MM.1S (cell line): Measurements from ENCODE around the gene POPDC3.

Source experiments
- DNase-seq: peaks from one replicate; pipeline ENCODE4 v3.0.0-alpha.2; 2015
- H2AFZ ChIP-seq: fragments of 300-600 bp; sonication (generic); 2 replicates; pipeline ENCODE4 v1.6.0; 2016; ENCODE audit warnings: antibody characterized with exemption, low read length
- H3F3A ChIP-seq: fragments of 300-600 bp; sonication (generic); 2 replicates; pipeline ENCODE4 v1.6.1; 2016; ENCODE audit warnings: mild to moderate bottlenecking, antibody characterized with exemption, low read length, moderate library complexity, mixed read lengths; ENCODE audit not compliant: insufficient read depth
- H3K27ac ChIP-seq: fragments of 300-600 bp; sonication (generic); 2 replicates; pipeline ENCODE4 v1.5.1; 2016; ENCODE audit warnings: mild to moderate bottlenecking, low read length
- H3K27me3 ChIP-seq: fragments of 300-600 bp; sonication (generic); replicated peaks from 2 replicates; pipeline ENCODE4 v1.6.0; 2016; ENCODE audit warnings: low read length; ENCODE audit not compliant: insufficient read depth
- H3K36me3 ChIP-seq: fragments of 300-600 bp; sonication (generic); replicated peaks from 2 replicates; pipeline ENCODE4 v1.6.1; 2016; ENCODE audit warnings: mild to moderate bottlenecking, low read length, mixed read lengths; ENCODE audit not compliant: insufficient read depth
- H3K4me1 ChIP-seq: fragments of 300-600 bp; sonication (generic); 2 replicates; pipeline ENCODE4 v1.6.1; 2016; ENCODE audit warnings: low read length, mixed read lengths
- H3K4me2 ChIP-seq: fragments of 300-600 bp; sonication (generic); 2 replicates; pipeline ENCODE4 v1.6.0; 2016; ENCODE audit warnings: low read depth, low read length
- H3K4me3 ChIP-seq: fragments of 300-600 bp; sonication (generic); 2 replicates; pipeline ENCODE4 v1.5.1; 2016; ENCODE audit warnings: low read length, mixed read lengths
- H3K79me2 ChIP-seq: fragments of 300-600 bp; sonication (generic); 2 replicates; pipeline ENCODE4 v1.6.1; 2016; ENCODE audit warnings: mixed run types, low read length, mixed read lengths
- H3K9ac ChIP-seq: fragments of 300-600 bp; sonication (generic); 2 replicates; pipeline ENCODE4 v1.6.1; 2016; ENCODE audit warnings: low read length, mixed read lengths
- H3K9me2 ChIP-seq: fragments of 300-600 bp; sonication (generic); replicated peaks from 2 replicates; pipeline ENCODE4 v1.6.1; 2016; ENCODE audit warnings: mild to moderate bottlenecking, low read length, mixed read lengths; ENCODE audit not compliant: insufficient read depth
- H3K9me3 ChIP-seq: fragments of 300-600 bp; sonication (generic); replicated peaks from 2 replicates; pipeline ENCODE4 v1.6.1; 2016; ENCODE audit warnings: mild to moderate bottlenecking, low read length, mixed read lengths; ENCODE audit not compliant: insufficient read depth
- H4K20me1 ChIP-seq: fragments of 300-600 bp; sonication (generic); 2 replicates; pipeline ENCODE4 v1.6.1; 2016; ENCODE audit warnings: mild to moderate bottlenecking, low read length, moderate library complexity, mixed read lengths; ENCODE audit not compliant: insufficient read depth
- EZH2 ChIP-seq: fragments of 300-600 bp; sonication (generic); optimal IDR thresholded peaks from 2 replicates; pipeline ENCODE3; 2017; ENCODE audit warnings: low read depth, mild to moderate bottlenecking, antibody characterized with exemption, low read length, mixed read lengths
- EZH2phosphoT487 ChIP-seq: fragments of 300-600 bp; sonication (generic); IDR thresholded peaks from 2 replicates; pipeline ENCODE4 v1.6.1; 2018; ENCODE audit warnings: antibody characterized with exemption, low read length
- TF ChIP-seq, protein P1 (sequence below): fragments of 300-600 bp; sonication (generic); IDR thresholded peaks from 2 replicates; pipeline ENCODE4 v1.5.1; 2016; ENCODE audit warnings: antibody characterized with exemption, low read length, mixed read lengths

Gene POPDC3

DNA sequence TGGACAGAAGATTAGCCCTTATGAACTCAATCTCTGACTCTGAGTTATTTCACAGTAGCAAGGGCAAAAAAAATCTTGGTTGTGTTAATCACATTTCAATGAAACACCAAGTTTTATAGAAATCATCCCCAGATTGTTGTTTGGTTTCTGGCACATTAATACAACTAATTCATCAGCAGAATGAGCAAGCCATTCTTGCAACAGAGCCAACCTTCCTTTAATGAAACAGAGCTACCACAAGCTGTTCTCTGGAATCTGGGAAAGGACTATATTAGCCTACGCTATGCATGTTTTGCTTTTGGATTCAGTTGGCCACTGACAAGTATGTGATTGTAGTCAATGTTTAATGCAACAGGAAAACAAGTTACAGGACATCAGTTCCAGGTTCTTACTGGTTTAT is 13.8 kb upstream of the POPDC3 start:
- no peaks in the 10 kb centered on the region for H3K9me2 ChIP-seq
- H3K79me2 ChIP-seq, result no peaks in the 10 kb centered on the region
- no peaks in the 10 kb centered on the region for H3F3A ChIP-seq
- no peak overlapping the region for H3K4me2 ChIP-seq
- DNase-seq, result no peak
- H3K27me3 ChIP-seq, result no peaks in the 10 kb centered on the region
- H3K4me3 ChIP-seq, result no peak overlapping the region
- H3K36me3 ChIP-seq, result no peaks in the 10 kb centered on the region
- no peak overlapping the region for H2AFZ ChIP-seq
- no peaks in the 10 kb centered on the region for H3K4me1 ChIP-seq
- H3K9ac ChIP-seq, result no peak overlapping the region
- no peak overlapping the region for H3K27ac ChIP-seq
- no peaks in the 10 kb centered on the region for H4K20me1 ChIP-seq
- H3K9me3 ChIP-seq, result no peaks in the 10 kb centered on the region
- TF ChIP-seq EZH2 (no peak), EZH2phosphoT487 (no peak)
- TF ChIP-seq, protein P1, sequence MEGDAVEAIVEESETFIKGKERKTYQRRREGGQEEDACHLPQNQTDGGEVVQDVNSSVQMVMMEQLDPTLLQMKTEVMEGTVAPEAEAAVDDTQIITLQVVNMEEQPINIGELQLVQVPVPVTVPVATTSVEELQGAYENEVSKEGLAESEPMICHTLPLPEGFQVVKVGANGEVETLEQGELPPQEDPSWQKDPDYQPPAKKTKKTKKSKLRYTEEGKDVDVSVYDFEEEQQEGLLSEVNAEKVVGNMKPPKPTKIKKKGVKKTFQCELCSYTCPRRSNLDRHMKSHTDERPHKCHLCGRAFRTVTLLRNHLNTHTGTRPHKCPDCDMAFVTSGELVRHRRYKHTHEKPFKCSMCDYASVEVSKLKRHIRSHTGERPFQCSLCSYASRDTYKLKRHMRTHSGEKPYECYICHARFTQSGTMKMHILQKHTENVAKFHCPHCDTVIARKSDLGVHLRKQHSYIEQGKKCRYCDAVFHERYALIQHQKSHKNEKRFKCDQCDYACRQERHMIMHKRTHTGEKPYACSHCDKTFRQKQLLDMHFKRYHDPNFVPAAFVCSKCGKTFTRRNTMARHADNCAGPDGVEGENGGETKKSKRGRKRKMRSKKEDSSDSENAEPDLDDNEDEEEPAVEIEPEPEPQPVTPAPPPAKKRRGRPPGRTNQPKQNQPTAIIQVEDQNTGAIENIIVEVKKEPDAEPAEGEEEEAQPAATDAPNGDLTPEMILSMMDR, result no peak

DNA sequence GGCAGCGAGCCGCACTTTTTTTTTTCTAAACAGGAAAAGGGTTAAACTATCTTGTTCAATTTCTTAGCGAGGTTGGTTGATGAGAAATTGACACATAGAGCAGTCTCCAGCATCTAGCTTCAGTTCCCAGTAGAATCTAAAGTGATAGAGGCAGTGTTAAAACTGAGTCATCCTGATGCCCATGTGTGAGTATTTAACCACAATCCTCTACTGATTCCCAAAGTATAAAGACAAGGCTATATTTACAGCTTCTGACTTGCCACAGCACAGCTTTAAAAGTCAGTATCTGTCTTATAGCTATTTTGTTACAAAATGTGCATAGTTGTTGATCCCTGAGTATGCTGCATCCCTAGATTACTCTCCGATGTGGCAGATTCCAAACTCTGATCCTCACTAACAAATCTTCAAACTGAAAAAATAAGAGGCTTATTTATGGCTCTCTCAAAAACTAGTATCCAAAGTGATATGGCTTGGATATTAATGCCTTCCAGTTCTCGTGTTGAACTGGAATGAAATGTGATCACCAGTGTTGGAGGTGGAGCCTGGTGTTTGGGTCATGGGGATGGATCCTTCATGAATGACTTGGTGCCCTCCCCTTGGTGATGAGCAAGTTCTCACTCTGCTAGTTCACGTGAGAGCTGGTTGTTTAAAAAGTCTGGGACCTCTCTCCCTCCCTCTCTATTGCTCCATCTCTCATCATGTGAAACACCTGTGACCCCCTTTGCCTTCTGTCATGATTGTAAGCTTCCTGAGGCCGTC is 13.1 kb upstream of the POPDC3 start:
- Histone ChIP-seq H4K20me1 (no peaks in the 10 kb centered on the region), H3K9me2 (no peaks in the 10 kb centered on the region), H3K4me3 (no peak overlapping the region), H3K9me3 (no peaks in the 10 kb centered on the region), H3K27ac (no peak overlapping the region), H3F3A (no peaks in the 10 kb centered on the region), H2AFZ (no peak overlapping the region), H3K27me3 (no peaks in the 10 kb centered on the region), H3K36me3 (no peaks in the 10 kb centered on the region), H3K9ac (no peak overlapping the region), H3K79me2 (no peaks in the 10 kb centered on the region), H3K4me2 (no peak overlapping the region), H3K4me1 (no peaks in the 10 kb centered on the region)
- TF ChIP-seq EZH2phosphoT487 (no peak), EZH2 (no peak)
- TF ChIP-seq, protein P1, result no peak
- DNase-seq, result no peak

DNA sequence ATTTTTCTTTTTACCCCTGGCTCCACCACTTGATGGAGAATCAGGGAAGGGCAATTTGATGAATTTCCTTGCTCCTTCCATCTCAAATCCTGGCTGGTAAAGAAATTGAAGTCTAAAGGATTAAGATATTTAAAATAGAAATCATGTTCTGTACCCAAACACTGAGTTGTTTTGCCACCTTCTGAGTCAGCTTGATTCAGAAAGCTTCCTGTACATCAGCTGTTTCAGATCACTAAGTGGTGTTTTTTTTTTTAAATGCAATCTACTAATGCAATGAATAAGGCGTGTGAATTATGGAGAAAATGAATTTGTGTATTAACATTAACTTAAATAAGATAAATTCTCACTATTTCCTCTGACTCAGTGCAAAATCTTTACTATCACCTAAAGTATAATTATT is 11.5 kb upstream of the POPDC3 start:
- no peaks in the 10 kb centered on the region for H3K27me3 ChIP-seq
- no peak overlapping the region for H2AFZ ChIP-seq
- H3K79me2 ChIP-seq, result no peaks in the 10 kb centered on the region
- DNase-seq, result no peak
- no peaks in the 10 kb centered on the region for H3K9me3 ChIP-seq
- H3K4me1 ChIP-seq, result no peaks in the 10 kb centered on the region
- H3F3A ChIP-seq, result no peaks in the 10 kb centered on the region
- H3K9me2 ChIP-seq, result no peaks in the 10 kb centered on the region
- H4K20me1 ChIP-seq, result no peaks in the 10 kb centered on the region
- no peak overlapping the region for H3K4me2 ChIP-seq
- H3K27ac ChIP-seq, result no peak overlapping the region
- TF ChIP-seq EZH2phosphoT487 (no peak), EZH2 (no peak)
- TF ChIP-seq, protein P1, result no peak
- H3K36me3 ChIP-seq, result no peaks in the 10 kb centered on the region
- no peak overlapping the region for H3K4me3 ChIP-seq
- H3K9ac ChIP-seq, result no peak overlapping the region
